PC-9 (cell line): Measurements from ENCODE around the gene EAF1. TPM values are rescaled to one million over a fixed set of nuclear protein-coding genes. Genes with fewer than 3 reads are reported as not detected.

Experiments
- BruUV-seq: library from RNA; stranded (reverse); fragments of 400-500 nt; replicated peaks from 2 replicates; lab custom pipeline; 2021; lab: Mats Ljungman, UMichigan
- CTCF ChIA-PET: fragments of 300-600 bp; sonication (Branson Sonifier 250); formaldehyde crosslinking; loops from one replicate; lab custom pipeline; 2022; ENCODE audit warnings: antibody characterized with exemption; lab: Charles Lee
- POLR2A ChIA-PET: fragments of 300-600 bp; sonication (Branson Sonifier 250); formaldehyde crosslinking; loops from one replicate; lab custom pipeline; 2022; ENCODE audit warnings: antibody characterized with exemption; ENCODE audit not compliant: unreplicated experiment; lab: Charles Lee
- DNase-seq, 2 experiments: peaks; one replicate each; pipeline versions ENCODE4 v3.0.0 to v3.0.0-alpha.2; 2015 to 2022; ENCODE audit warnings: mixed read lengths in 1 of 2
- H2AFZ ChIP-seq: fragments of 200-600 bp; sonication (generic); 2 replicates; pipeline ENCODE4 v1.8.1; 2017; ENCODE audit warnings: antibody characterized with exemption
- H3F3A ChIP-seq: fragments of 200-600 bp; sonication (generic); 2 replicates; pipeline ENCODE4 v1.8.1; 2017; ENCODE audit warnings: antibody characterized with exemption, mild to moderate bottlenecking, low read depth; ENCODE audit not compliant: insufficient read depth
- H3K27ac ChIP-seq: fragments of 200-600 bp; sonication (generic); 2 replicates; pipeline ENCODE4 v1.6.1; 2016; ENCODE audit warnings: mixed run types
- H3K27me3 ChIP-seq: fragments of 200-600 bp; sonication (generic); 2 replicates; pipeline ENCODE4 v1.6.1; 2016; ENCODE audit warnings: low read depth, mixed run types; ENCODE audit not compliant: insufficient read depth
- H3K36me3 ChIP-seq: fragments of 200-600 bp; sonication (generic); 2 replicates; pipeline ENCODE4 v1.6.1; 2016; ENCODE audit warnings: low read depth, mixed run types
- H3K4me1 ChIP-seq: fragments of 200-600 bp; sonication (generic); replicated peaks from 2 replicates; pipeline ENCODE4 v1.6.1; 2016; ENCODE audit warnings: mixed run types; ENCODE audit not compliant: insufficient read depth
- H3K4me2 ChIP-seq: fragments of 200-600 bp; sonication (generic); 2 replicates; pipeline ENCODE4 v1.6.1; 2017; ENCODE audit warnings: mixed run types
- H3K4me3 ChIP-seq: fragments of 200-600 bp; sonication (generic); 2 replicates; pipeline ENCODE4 v1.6.1; 2016; ENCODE audit warnings: mixed run types
- H3K79me2 ChIP-seq: fragments of 200-600 bp; sonication (generic); 2 replicates; pipeline ENCODE4 v1.6.1; 2017; ENCODE audit warnings: low read depth, mixed run types
- H3K9me2 ChIP-seq: fragments of 200-600 bp; sonication (generic); 2 replicates; pipeline ENCODE4 v1.8.1; 2017; ENCODE audit warnings: mild to moderate bottlenecking; ENCODE audit not compliant: insufficient read depth
- H3K9me3 ChIP-seq: fragments of 200-600 bp; sonication (generic); 2 replicates; pipeline ENCODE4 v1.8.1; 2016; ENCODE audit warnings: low read depth; ENCODE audit not compliant: insufficient read depth
- H4K20me1 ChIP-seq: fragments of 200-600 bp; sonication (generic); 2 replicates; pipeline ENCODE4 v1.8.1; 2017; ENCODE audit not compliant: insufficient read depth
- CTCF ChIP-seq: fragments of 200-600 bp; sonication (generic); conservative IDR thresholded peaks from 2 replicates; pipeline ENCODE4 v1.6.1; 2017; ENCODE audit warnings: mixed run types, antibody characterized with exemption, mild to moderate bottlenecking, moderate library complexity
- EZH2 ChIP-seq: fragments of 200-600 bp; sonication (generic); IDR thresholded peaks from 2 replicates; pipeline ENCODE4 v1.8.0; 2017; ENCODE audit warnings: antibody characterized with exemption, low read depth
- intact Hi-C: fragments of 100-400 bp; cut with micrococcal nuclease; formaldehyde crosslinking; loops from one replicate; pipeline ENCODE4 v1.10.0; 2022; ENCODE audit not compliant: unreplicated experiment
- total RNA-seq: library from RNA; stranded (reverse); gene quantifications from 2 replicates; pipeline ENCODE4 v1.2.3, GENCODE V29; 2021

The EAF1 gene
- total RNA-seq, 1 experiment from 2014 or later, result 16.4 TPM

GRCh38 chr3:15471861-15472260 is 44.5 kb downstream of the EAF1 start:
- H3K4me1 ChIP-seq, result no peaks in the 10 kb centered on the region
- no peak for TF ChIP-seq EZH2
- no peak for TF ChIP-seq CTCF
- no peaks in the 10 kb centered on the region for H3K9me2 ChIP-seq
- H2AFZ ChIP-seq, result no peak overlapping the region
- intact Hi-C loops, result no loop called here
- DNase-seq, result no peak
- no peak overlapping the region for H3K27ac ChIP-seq
- H3K79me2 ChIP-seq, result no peaks in the 10 kb centered on the region
- no peaks in the 10 kb centered on the region for H3K27me3 ChIP-seq
- no peaks in the 10 kb centered on the region for H3K9me3 ChIP-seq
- H3K4me2 ChIP-seq, result no peak overlapping the region
- no peaks in the 10 kb centered on the region for H4K20me1 ChIP-seq
- no peaks in the 10 kb centered on the region for H3K36me3 ChIP-seq
- H3K4me3 ChIP-seq, result no peak overlapping the region
- ChIA-PET CTCF (no interaction called here), POLR2A (no interaction called here)
- no peaks in the 10 kb centered on the region for H3F3A ChIP-seq
- no TSS peak for BruUV-seq

GRCh38 chr3:15475161-15475560 is 47.8 kb downstream of the EAF1 start:
- ChIA-PET POLR2A (no interaction called here), CTCF (no interaction called here)
- H4K20me1 ChIP-seq, result no peaks in the 10 kb centered on the region
- H3K79me2 ChIP-seq, result no peaks in the 10 kb centered on the region
- TF ChIP-seq CTCF (no peak), EZH2 (no peak)
- no peak overlapping the region for H3K27ac ChIP-seq
- no peaks in the 10 kb centered on the region for H3K4me1 ChIP-seq
- no TSS peak for BruUV-seq
- no peak overlapping the region for H2AFZ ChIP-seq
- DNase-seq, result no peak
- 0 out of 2 replicates have a peak, but pooled peaks cover 3% of the 10 kb centered on the region for H3K27me3 ChIP-seq
- no peak overlapping the region for H3K4me2 ChIP-seq
- intact Hi-C loops, result no loop called here
- no peak overlapping the region for H3K4me3 ChIP-seq
- no peaks in the 10 kb centered on the region for H3K9me3 ChIP-seq
- H3F3A ChIP-seq, result no peaks in the 10 kb centered on the region
- no peaks in the 10 kb centered on the region for H3K36me3 ChIP-seq
- H3K9me2 ChIP-seq, result no peaks in the 10 kb centered on the region

GRCh38 chr3:15476378-15476777 is 49.0 kb downstream of the EAF1 start:
- no peaks in the 10 kb centered on the region for H3K36me3 ChIP-seq
- intact Hi-C loops, result no loop called here
- no peak for TF ChIP-seq CTCF
- no peak for TF ChIP-seq EZH2
- 0 out of 2 replicates have a peak, but pooled peaks cover 3% of the 10 kb centered on the region for H3K27me3 ChIP-seq
- no TSS peak for BruUV-seq
- no peaks in the 10 kb centered on the region for H3K9me3 ChIP-seq
- CTCF ChIA-PET, result no interaction called here
- POLR2A ChIA-PET, result interaction anchor here (0.6 kb wide), 1 partner anchor 31 kb away, joined by 18 read pairs; no protein-coding TSS in a partner anchor
- DNase-seq, result no peak
- no peak overlapping the region for H3K4me2 ChIP-seq
- H3K4me1 ChIP-seq, result no peaks in the 10 kb centered on the region
- H3K27ac ChIP-seq, result no peak overlapping the region
- no peak overlapping the region for H3K4me3 ChIP-seq
- no peaks in the 10 kb centered on the region for H3K9me2 ChIP-seq
- H3F3A ChIP-seq, result no peaks in the 10 kb centered on the region
- no peaks in the 10 kb centered on the region for H4K20me1 ChIP-seq
- no peaks in the 10 kb centered on the region for H3K79me2 ChIP-seq
- no peak overlapping the region for H2AFZ ChIP-seq
